HEK293 (cell line): ENCODE data around the gene DENND2A.

ENCODE experiments used
- CTCF ChIA-PET: fragments of 350-600 bp; formaldehyde crosslinking; extraction: SDS; loops from one replicate; lab custom pipeline; 2021; ENCODE audit warnings: antibody characterized with exemption; lab: Yijun Ruan, JAX
- POLR2A ChIA-PET: fragments of 300-600 bp; formaldehyde crosslinking; extraction: SDS; loops from one replicate; lab custom pipeline; 2020; ENCODE audit warnings: antibody characterized with exemption, inconsistent platforms; lab: Yijun Ruan, JAX
- H3K27ac ChIP-seq: fragments of 200-500 bp; sonication (Bioruptor generic); 2 replicates; pipeline ENCODE4 v1.5.1; 2014; ENCODE audit warnings: low read depth, low read length, control low read depth, inconsistent platforms; ENCODE audit errors: extremely low read depth
- H3K36me3 ChIP-seq, 2 experiments: fragments of 200-500 bp in 1 of 2; sonication (Bioruptor generic) in 1 of 2; 1 replicate in 1 of 2; 2 replicates in 1 of 2; pipeline ENCODE4 v1.5.1; 2014 to 2017; ENCODE audit warnings: inconsistent platforms in 2 of 2, low read length in 2 of 2; ENCODE audit not compliant: control insufficient read depth in 2 of 2, insufficient read depth in 1 of 2
- H3K4me1 ChIP-seq: fragments of 200-500 bp; sonication (Bioruptor generic); 2 replicates; pipeline ENCODE4 v1.5.1; 2014; ENCODE audit warnings: mild to moderate bottlenecking, low read length, inconsistent platforms; ENCODE audit not compliant: control insufficient read depth, insufficient read depth
- H3K4me3 ChIP-seq: 2 replicates; pipeline ENCODE4 v1.5.1; 2011; ENCODE audit warnings: low read depth, mild to moderate bottlenecking, control low read depth, low read length, moderate library complexity
- H3K9me3 ChIP-seq: fragments of 200-500 bp; sonication (Bioruptor generic); 2 replicates; pipeline ENCODE4 v1.5.1; 2014; ENCODE audit warnings: low read depth, low read length, inconsistent platforms; ENCODE audit not compliant: control insufficient read depth, insufficient read depth
- HOXA7 ChIP-seq: sonication (generic); formaldehyde crosslinking; IDR thresholded peaks from 2 replicates; pipeline ENCODE4 v1.8.1; 2022; ENCODE audit warnings: missing genetic modification reagents, borderline replicate concordance
- MYNN ChIP-seq: fragments of 450-650 bp; formaldehyde crosslinking; IDR thresholded peaks from 2 replicates; pipeline ENCODE4 v1.5.1; 2016; ENCODE audit warnings: missing biosample characterization, missing genetic modification characterization, borderline replicate concordance
- PRDM6 ChIP-seq: fragments of 450-650 bp; formaldehyde crosslinking; IDR thresholded peaks from 2 replicates; pipeline ENCODE4 v1.5.1; 2017; ENCODE audit warnings: missing biosample characterization, missing genetic modification characterization
- SCRT1 ChIP-seq: fragments of 450-650 bp; formaldehyde crosslinking; IDR thresholded peaks from 2 replicates; pipeline ENCODE4 v1.5.1; 2016; ENCODE audit warnings: missing biosample characterization, missing genetic modification characterization, borderline replicate concordance
- SCRT2 ChIP-seq: fragments of 450-650 bp; formaldehyde crosslinking; IDR thresholded peaks from 2 replicates; pipeline ENCODE4 v1.5.1; 2016; ENCODE audit warnings: missing biosample characterization, missing genetic modification characterization
- ZBTB1 ChIP-seq: fragments of 450-650 bp; formaldehyde crosslinking; IDR thresholded peaks from 2 replicates; pipeline ENCODE4 v1.5.1; 2016; ENCODE audit warnings: missing biosample characterization, missing genetic modification characterization
- ZBTB17 ChIP-seq: fragments of 450-650 bp; formaldehyde crosslinking; IDR thresholded peaks from 2 replicates; pipeline ENCODE4 v1.5.1; 2016; ENCODE audit warnings: missing biosample characterization, missing genetic modification characterization
- ZBTB49 ChIP-seq: fragments of 450-650 bp; formaldehyde crosslinking; IDR thresholded peaks from 2 replicates; pipeline ENCODE4 v1.5.1; 2016; ENCODE audit warnings: missing biosample characterization, missing genetic modification characterization, low read depth
- ZEB2 ChIP-seq: fragments of 450-650 bp; formaldehyde crosslinking; IDR thresholded peaks from 2 replicates; pipeline ENCODE4 v1.5.1; 2016; ENCODE audit warnings: missing biosample characterization, missing genetic modification characterization
- ZNF23 ChIP-seq: fragments of 450-650 bp; formaldehyde crosslinking; IDR thresholded peaks from 2 replicates; pipeline ENCODE4 v1.5.1; 2016; ENCODE audit warnings: missing biosample characterization, missing genetic modification characterization, borderline replicate concordance
- ZNF24 ChIP-seq: fragments of 450-650 bp; formaldehyde crosslinking; IDR thresholded peaks from 2 replicates; pipeline ENCODE4 v1.5.1; 2016; ENCODE audit warnings: missing biosample characterization, missing genetic modification characterization
- ZNF274 ChIP-seq, 2 experiments: fragments of 200-500 bp in 1 of 2; fragments of 450-650 bp in 1 of 2; sonication (Bioruptor generic) in 1 of 2; formaldehyde crosslinking in 1 of 2; IDR thresholded peaks; 2 replicates each; pipeline versions ENCODE4 v1.5.1 to v1.6.1; 2014 to 2016; ENCODE audit warnings: borderline replicate concordance in 1 of 2, inconsistent platforms in 1 of 2, low read length in 1 of 2, missing biosample characterization in 1 of 2, missing genetic modification characterization in 1 of 2
- ZNF510 ChIP-seq: fragments of 450-650 bp; formaldehyde crosslinking; IDR thresholded peaks from 2 replicates; pipeline ENCODE4 v1.5.1; 2018; ENCODE audit warnings: mild to moderate bottlenecking, missing genetic modification characterization, missing biosample characterization; ENCODE audit not compliant: insufficient replicate concordance
- ZNF585B ChIP-seq: fragments of 450-650 bp; formaldehyde crosslinking; IDR thresholded peaks from 2 replicates; pipeline ENCODE4 v1.5.1; 2016; ENCODE audit warnings: missing biosample characterization, missing genetic modification characterization
- ZSCAN18 ChIP-seq: fragments of 450-650 bp; formaldehyde crosslinking; IDR thresholded peaks from 2 replicates; pipeline ENCODE4 v1.5.1; 2016; ENCODE audit warnings: missing biosample characterization, missing genetic modification characterization
- TF ChIP-seq, protein P1 (sequence below): fragments of 450-650 bp; formaldehyde crosslinking; IDR thresholded peaks from 2 replicates; pipeline ENCODE4 v1.5.1; 2016; ENCODE audit warnings: missing biosample characterization, missing genetic modification characterization, borderline replicate concordance
- TF ChIP-seq, protein P2 (sequence below): fragments of 450-650 bp; formaldehyde crosslinking; IDR thresholded peaks from 2 replicates; pipeline ENCODE4 v1.5.1; 2017; ENCODE audit warnings: missing biosample characterization, mild to moderate bottlenecking, missing genetic modification characterization, moderate library complexity
- TF ChIP-seq, protein P3 (sequence below): fragments of 450-650 bp; formaldehyde crosslinking; IDR thresholded peaks from 2 replicates; pipeline ENCODE4 v1.5.1; 2016; ENCODE audit warnings: missing biosample characterization, missing genetic modification characterization
- TF ChIP-seq, protein P4 (sequence below): fragments of 450-650 bp; formaldehyde crosslinking; IDR thresholded peaks from 2 replicates; pipeline ENCODE4 v1.5.1; 2016; ENCODE audit warnings: missing biosample characterization, missing genetic modification characterization, low read depth

Gene DENND2A

DNA sequence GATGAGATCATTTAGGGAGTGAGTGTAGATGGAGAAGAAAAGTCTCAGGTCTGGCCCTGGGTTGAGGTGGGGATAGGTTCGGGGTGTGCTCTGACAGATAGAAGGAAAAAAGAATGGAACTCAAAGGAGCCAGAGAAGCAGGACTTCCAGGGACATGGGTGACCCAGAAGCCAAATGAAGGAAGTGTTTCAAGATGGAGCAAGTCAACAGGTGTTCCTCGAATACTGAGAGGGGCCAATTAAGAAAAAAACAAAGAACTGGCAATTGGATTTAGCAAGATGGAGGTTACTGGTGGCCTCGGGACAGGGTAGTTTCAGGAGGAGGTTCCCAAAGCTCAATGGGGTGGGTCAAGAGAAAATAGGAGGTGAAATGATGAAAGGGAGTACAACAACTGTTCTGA, 40.3 kb downstream of the DENND2A start:
- POLR2A ChIA-PET = no interaction called here
- no peak overlapping the region for H3K4me3 ChIP-seq
- peaks cover 0 to 6% of the 10 kb centered on the region in 2 experiments; a peak in 1 of 3 replicates for H3K36me3 ChIP-seq
- H3K9me3 ChIP-seq = no peaks in the 10 kb centered on the region
- peaks cover 11% of the 10 kb centered on the region for H3K4me1 ChIP-seq
- no peak overlapping the region for H3K27ac ChIP-seq
- CTCF ChIA-PET = no interaction called here
- TF ChIP-seq SCRT1 = peak; percentile 86
- TF ChIP-seq MYNN (tag by site-specific recombination) = no peak
- TF ChIP-seq, protein P1, sequence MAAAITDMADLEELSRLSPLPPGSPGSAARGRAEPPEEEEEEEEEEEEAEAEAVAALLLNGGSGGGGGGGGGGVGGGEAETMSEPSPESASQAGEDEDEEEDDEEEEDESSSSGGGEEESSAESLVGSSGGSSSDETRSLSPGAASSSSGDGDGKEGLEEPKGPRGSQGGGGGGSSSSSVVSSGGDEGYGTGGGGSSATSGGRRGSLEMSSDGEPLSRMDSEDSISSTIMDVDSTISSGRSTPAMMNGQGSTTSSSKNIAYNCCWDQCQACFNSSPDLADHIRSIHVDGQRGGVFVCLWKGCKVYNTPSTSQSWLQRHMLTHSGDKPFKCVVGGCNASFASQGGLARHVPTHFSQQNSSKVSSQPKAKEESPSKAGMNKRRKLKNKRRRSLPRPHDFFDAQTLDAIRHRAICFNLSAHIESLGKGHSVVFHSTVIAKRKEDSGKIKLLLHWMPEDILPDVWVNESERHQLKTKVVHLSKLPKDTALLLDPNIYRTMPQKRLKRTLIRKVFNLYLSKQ = no peak
- peak; percentile 92 for TF ChIP-seq SCRT2 (tag by site-specific recombination)
- TF ChIP-seq, all 188 proteins: peak for 2

- Histone ChIP-seq H3K36me3 (peaks cover 0 to 6% of the 10 kb centered on the region in 2 experiments; a peak in 1 of 3 replicates), H3K4me3 (no peak overlapping the region), H3K4me1 (peaks cover 11% of the 10 kb centered on the region), H3K27ac (no peak overlapping the region), H3K9me3 (no peaks in the 10 kb centered on the region)
- POLR2A ChIA-PET = no interaction called here
- CTCF ChIA-PET = interaction anchor here (0.7 kb wide), 1 partner anchor 47 kb away, joined by 3 read pairs; no protein-coding TSS in a partner anchor
- TF ChIP-seq, protein P2, sequence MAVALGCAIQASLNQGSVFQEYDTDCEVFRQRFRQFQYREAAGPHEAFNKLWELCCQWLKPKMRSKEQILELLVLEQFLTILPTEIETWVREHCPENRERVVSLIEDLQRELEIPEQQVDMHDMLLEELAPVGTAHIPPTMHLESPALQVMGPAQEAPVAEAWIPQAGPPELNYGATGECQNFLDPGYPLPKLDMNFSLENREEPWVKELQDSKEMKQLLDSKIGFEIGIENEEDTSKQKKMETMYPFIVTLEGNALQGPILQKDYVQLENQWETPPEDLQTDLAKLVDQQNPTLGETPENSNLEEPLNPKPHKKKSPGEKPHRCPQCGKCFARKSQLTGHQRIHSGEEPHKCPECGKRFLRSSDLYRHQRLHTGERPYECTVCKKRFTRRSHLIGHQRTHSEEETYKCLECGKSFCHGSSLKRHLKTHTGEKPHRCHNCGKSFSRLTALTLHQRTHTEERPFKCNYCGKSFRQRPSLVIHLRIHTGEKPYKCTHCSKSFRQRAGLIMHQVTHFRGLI = peak; percentile 0; the same call in 1 of the 2 replicates
- TF ChIP-seq, protein P3, sequence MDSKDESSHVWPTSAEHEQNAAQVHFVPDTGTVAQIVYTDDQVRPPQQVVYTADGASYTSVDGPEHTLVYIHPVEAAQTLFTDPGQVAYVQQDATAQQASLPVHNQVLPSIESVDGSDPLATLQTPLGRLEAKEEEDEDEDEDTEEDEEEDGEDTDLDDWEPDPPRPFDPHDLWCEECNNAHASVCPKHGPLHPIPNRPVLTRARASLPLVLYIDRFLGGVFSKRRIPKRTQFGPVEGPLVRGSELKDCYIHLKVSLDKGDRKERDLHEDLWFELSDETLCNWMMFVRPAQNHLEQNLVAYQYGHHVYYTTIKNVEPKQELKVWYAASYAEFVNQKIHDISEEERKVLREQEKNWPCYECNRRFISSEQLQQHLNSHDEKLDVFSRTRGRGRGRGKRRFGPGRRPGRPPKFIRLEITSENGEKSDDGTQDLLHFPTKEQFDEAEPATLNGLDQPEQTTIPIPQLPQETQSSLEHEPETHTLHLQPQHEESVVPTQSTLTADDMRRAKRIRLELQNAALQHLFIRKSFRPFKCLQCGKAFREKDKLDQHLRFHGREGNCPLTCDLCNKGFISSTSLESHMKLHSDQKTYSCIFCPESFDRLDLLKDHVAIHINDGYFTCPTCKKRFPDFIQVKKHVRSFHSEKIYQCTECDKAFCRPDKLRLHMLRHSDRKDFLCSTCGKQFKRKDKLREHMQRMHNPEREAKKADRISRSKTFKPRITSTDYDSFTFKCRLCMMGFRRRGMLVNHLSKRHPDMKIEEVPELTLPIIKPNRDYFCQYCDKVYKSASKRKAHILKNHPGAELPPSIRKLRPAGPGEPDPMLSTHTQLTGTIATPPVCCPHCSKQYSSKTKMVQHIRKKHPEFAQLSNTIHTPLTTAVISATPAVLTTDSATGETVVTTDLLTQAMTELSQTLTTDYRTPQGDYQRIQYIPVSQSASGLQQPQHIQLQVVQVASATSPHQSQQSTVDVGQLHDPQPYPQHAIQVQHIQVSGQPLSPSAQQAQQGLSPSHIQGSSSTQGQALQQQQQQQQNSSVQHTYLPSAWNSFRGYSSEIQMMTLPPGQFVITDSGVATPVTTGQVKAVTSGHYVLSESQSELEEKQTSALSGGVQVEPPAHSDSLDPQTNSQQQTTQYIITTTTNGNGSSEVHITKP (tag by site-specific recombination) = peak; percentile 69
- TF ChIP-seq ZNF24 (no peak), ZNF274 (IDR thresholded peaks at IDR 0.05; ENCODE audit: low read length) (no peak), ZNF274 (tag by site-specific recombination; IDR thresholded peaks at IDR 0.05; ENCODE audit: borderline replicate concordance) (no peak), ZSCAN18 (tag by site-specific recombination) (no peak), ZBTB17 (0 out of 2 replicates have a peak, but pooled peaks have one; percentile 14), ZBTB49 (tag by site-specific recombination) (no peak), PRDM6 (peak; percentile 42), ZNF23 (no peak), ZBTB1 (tag by site-specific recombination) (no peak), HOXA7 (CRISPR knock-in tag) (no peak), ZNF585B (tag by site-specific recombination) (no peak), ZNF510 (tag by site-specific recombination) (no peak), ZEB2 (tag by site-specific recombination) (no peak)
- TF ChIP-seq, protein P4, sequence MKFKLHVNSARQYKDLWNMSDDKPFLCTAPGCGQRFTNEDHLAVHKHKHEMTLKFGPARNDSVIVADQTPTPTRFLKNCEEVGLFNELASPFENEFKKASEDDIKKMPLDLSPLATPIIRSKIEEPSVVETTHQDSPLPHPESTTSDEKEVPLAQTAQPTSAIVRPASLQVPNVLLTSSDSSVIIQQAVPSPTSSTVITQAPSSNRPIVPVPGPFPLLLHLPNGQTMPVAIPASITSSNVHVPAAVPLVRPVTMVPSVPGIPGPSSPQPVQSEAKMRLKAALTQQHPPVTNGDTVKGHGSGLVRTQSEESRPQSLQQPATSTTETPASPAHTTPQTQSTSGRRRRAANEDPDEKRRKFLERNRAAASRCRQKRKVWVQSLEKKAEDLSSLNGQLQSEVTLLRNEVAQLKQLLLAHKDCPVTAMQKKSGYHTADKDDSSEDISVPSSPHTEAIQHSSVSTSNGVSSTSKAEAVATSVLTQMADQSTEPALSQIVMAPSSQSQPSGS (tag by site-specific recombination) = no peak
Observed at GRCh38 chr7:140597428-140597949, 43.1 kb downstream of the DENND2A start.
